ENCODE results near the gene TMEM91. TPM values are rescaled to one million over a fixed set of nuclear protein-coding genes. Genes with fewer than 3 reads are reported as not detected.

Gene TMEM91
- total and polyA plus RNA-seq, 9 of the 15 experiments (the other 6 are each of a cell fraction or from before 2014, with no cell fraction given) = 1.2 to 5.2 (median 2.7) TPM

DNA sequence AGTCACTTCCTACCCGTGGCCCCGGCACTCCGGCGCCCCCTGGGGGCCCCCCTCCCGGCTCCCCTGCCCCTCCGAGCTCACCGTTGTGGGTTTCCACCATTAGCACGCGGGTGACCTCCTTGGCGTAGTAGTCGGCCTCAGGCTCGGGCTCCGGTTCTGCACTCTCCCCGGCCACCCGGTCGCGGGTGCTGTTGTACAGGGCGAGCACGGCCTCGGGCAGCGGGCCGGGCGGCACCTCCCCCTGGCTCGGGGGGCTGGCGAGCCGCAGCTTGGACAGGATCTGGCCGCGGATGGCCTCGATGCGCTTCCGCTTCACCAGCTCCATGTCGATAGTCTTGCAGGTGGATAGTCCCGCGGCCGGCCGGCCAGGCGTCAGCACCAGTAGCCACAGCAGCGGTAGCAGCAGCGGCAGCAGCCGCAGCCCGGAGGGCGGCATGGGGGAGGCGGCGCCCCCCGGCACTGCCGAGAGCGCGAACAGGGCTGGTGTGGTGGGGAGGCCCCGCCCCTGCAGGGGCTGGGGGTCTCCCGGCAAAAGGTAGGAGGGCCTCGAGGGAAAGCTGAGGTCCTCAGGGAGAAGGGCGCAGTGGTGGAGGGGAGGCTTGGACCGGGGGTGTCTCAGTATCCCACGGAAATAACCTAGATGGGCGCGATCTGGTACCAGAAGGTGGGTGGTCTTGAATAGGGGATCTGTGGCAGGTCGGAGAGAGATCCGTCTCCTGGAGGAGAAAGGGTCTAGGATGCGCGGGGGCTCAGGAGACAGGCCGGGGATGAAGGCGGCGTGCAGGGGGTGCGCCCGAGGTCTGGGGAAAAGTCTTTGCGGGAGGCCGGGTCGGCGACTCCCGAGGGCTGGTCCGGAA lies 23.5 kb upstream of the TMEM91 start (continued):
- TF ChIP-seq ZNF644 (tag; IDR thresholded peaks at IDR 0.05; ENCODE audit: low read depth) = no peak
- peak; percentile 61; the same call in 1 of the 2 replicates for TF ChIP-seq MXI1 (IDR thresholded peaks at IDR 0.05; ENCODE audit: low read depth, low read length)
- TF ChIP-seq ZKSCAN8 (CRISPR knock-in tag; IDR thresholded peaks at IDR 0.05) = no peak
- no peak for TF ChIP-seq ZNF184 (CRISPR knock-in tag; IDR thresholded peaks at IDR 0.05)
- TF ChIP-seq HMGN3 (IDR thresholded peaks at IDR 0.05; ENCODE audit: borderline replicate concordance, extremely low read depth, insufficient read length, low read depth, low read length) = peak; percentile 54
- TF ChIP-seq MYC (IDR thresholded peaks at IDR 0.05; ENCODE audit: low read depth, low read length) = peak; percentile 95
- TF ChIP-seq MYC (CRISPR knock-in tag; IDR thresholded peaks at IDR 0.05; ENCODE audit: borderline replicate concordance, low read depth) = peak; percentile 87; the same call in 1 of the 2 replicates
- no peak for TF ChIP-seq HMG20B (CRISPR knock-in tag; IDR thresholded peaks at IDR 0.05)
- TF ChIP-seq CREB1 (IDR thresholded peaks at IDR 0.05) = no peak
- TF ChIP-seq CREB1 (CRISPR knock-in tag; IDR thresholded peaks at IDR 0.05) = peak; percentile 32; the same call in 1 of the 2 replicates
- no peak; the same call in none of the 2 replicates for TF ChIP-seq SP1 (CRISPR knock-in tag; IDR thresholded peaks at IDR 0.05)
- TF ChIP-seq ZNF764 (CRISPR knock-in tag; IDR thresholded peaks at IDR 0.05; ENCODE audit: low read depth) = no peak
- TF ChIP-seq, protein P1, sequence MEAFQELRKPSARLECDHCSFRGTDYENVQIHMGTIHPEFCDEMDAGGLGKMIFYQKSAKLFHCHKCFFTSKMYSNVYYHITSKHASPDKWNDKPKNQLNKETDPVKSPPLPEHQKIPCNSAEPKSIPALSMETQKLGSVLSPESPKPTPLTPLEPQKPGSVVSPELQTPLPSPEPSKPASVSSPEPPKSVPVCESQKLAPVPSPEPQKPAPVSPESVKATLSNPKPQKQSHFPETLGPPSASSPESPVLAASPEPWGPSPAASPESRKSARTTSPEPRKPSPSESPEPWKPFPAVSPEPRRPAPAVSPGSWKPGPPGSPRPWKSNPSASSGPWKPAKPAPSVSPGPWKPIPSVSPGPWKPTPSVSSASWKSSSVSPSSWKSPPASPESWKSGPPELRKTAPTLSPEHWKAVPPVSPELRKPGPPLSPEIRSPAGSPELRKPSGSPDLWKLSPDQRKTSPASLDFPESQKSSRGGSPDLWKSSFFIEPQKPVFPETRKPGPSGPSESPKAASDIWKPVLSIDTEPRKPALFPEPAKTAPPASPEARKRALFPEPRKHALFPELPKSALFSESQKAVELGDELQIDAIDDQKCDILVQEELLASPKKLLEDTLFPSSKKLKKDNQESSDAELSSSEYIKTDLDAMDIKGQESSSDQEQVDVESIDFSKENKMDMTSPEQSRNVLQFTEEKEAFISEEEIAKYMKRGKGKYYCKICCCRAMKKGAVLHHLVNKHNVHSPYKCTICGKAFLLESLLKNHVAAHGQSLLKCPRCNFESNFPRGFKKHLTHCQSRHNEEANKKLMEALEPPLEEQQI (IDR thresholded peaks at IDR 0.05) = no peak
- TF ChIP-seq U2AF2 (optimal IDR thresholded peaks at IDR 0.05; ENCODE audit: low read depth, low read length) = no peak
- TF ChIP-seq TEAD1 (CRISPR knock-in tag; IDR thresholded peaks at IDR 0.05) = peak in 1 of 2 experiments; percentile 52; a peak in 1 of 4 replicates
- TF ChIP-seq, protein P2, sequence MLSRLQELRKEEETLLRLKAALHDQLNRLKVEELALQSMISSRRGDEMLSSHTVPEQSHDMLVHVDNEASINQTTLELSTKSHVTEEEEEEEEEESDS (CRISPR knock-in tag; IDR thresholded peaks at IDR 0.05) = no peak
- TF ChIP-seq GATAD2B (IDR thresholded peaks at IDR 0.05; ENCODE audit: borderline replicate concordance) = no peak; the same call in 1 of the 2 replicates
- TF ChIP-seq RAD51 (IDR thresholded peaks at IDR 0.05; ENCODE audit: borderline replicate concordance, low read depth) = no peak
- no peak for TF ChIP-seq ZSCAN29 (IDR thresholded peaks at IDR 0.05)
- TF ChIP-seq, protein P3, sequence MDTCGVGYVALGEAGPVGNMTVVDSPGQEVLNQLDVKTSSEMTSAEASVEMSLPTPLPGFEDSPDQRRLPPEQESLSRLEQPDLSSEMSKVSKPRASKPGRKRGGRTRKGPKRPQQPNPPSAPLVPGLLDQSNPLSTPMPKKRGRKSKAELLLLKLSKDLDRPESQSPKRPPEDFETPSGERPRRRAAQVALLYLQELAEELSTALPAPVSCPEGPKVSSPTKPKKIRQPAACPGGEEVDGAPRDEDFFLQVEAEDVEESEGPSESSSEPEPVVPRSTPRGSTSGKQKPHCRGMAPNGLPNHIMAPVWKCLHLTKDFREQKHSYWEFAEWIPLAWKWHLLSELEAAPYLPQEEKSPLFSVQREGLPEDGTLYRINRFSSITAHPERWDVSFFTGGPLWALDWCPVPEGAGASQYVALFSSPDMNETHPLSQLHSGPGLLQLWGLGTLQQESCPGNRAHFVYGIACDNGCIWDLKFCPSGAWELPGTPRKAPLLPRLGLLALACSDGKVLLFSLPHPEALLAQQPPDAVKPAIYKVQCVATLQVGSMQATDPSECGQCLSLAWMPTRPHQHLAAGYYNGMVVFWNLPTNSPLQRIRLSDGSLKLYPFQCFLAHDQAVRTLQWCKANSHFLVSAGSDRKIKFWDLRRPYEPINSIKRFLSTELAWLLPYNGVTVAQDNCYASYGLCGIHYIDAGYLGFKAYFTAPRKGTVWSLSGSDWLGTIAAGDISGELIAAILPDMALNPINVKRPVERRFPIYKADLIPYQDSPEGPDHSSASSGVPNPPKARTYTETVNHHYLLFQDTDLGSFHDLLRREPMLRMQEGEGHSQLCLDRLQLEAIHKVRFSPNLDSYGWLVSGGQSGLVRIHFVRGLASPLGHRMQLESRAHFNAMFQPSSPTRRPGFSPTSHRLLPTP (IDR thresholded peaks at IDR 0.05; ENCODE audit: borderline replicate concordance, extremely low read depth, insufficient read length) = peak; percentile 58
- TF ChIP-seq SIN3A (IDR thresholded peaks at IDR 0.05; ENCODE audit: borderline replicate concordance in 2 of 2, control insufficient read depth in 1 of 2, low read depth in 2 of 2, low read length in 2 of 2) = peak in 1 of 2 experiments; percentile 85; a peak in 1 of 4 replicates

Measured in K562 (cell line).